ENCODE results near the gene RSBN1.

DNA sequence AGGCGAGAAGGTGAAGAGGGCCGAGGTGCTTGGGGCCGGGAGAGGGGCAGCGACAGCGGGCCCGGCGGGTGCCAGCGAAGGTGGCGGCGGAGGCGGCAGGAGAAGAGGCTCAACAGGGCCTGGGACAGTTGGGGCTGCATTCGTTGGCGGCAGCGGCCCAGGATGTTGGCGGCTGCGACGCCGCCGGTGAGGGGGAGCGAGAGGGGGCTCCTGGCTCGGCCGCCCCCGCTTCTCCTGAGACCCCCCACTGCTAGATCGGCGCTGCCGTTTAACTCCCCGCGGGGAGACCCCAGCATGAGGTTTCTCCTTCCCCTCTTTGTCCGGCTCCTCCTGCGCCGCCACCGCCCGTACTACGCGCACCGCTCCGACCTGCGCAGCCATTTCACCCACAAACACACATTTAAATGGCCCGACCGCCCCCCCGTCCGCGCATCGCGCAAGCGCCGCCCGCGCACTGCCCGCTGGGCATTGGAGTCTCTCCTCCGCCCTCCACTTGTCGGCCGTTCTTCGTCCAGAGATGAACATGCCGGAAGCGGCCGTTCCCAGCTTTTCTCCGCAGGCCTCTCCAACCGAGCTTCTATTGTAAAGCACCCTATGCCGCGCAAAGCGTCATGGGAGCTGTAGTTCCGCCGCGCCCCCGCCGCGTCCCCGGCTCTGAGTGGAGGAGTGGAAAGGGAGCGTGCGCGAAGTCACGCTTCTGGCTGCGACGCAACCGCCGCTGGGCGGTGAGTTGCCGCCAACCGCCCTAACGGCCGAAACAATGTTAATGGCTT lies at the start of gene RSBN1:
- TF ChIP-seq, protein P1, sequence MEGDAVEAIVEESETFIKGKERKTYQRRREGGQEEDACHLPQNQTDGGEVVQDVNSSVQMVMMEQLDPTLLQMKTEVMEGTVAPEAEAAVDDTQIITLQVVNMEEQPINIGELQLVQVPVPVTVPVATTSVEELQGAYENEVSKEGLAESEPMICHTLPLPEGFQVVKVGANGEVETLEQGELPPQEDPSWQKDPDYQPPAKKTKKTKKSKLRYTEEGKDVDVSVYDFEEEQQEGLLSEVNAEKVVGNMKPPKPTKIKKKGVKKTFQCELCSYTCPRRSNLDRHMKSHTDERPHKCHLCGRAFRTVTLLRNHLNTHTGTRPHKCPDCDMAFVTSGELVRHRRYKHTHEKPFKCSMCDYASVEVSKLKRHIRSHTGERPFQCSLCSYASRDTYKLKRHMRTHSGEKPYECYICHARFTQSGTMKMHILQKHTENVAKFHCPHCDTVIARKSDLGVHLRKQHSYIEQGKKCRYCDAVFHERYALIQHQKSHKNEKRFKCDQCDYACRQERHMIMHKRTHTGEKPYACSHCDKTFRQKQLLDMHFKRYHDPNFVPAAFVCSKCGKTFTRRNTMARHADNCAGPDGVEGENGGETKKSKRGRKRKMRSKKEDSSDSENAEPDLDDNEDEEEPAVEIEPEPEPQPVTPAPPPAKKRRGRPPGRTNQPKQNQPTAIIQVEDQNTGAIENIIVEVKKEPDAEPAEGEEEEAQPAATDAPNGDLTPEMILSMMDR (IDR thresholded peaks at IDR 0.05; ENCODE audit: insufficient read depth, low read length, poor library complexity, severe bottlenecking): no peak
- TF ChIP-seq EZH2phosphoT487 (conservative IDR thresholded peaks at IDR 0.05; ENCODE audit: low read length): no peak
